A673 (cell line): ENCODE data around the gene NOSTRIN.

Experiments
- EZH2 ChIP-seq: fragments of 200-600 bp; sonication (generic); IDR thresholded peaks from 2 replicates; pipeline ENCODE4 v1.6.1; 2017; ENCODE audit warnings: borderline replicate concordance, low read depth, mild to moderate bottlenecking, mixed read lengths, antibody characterized with exemption, low read length; ENCODE audit not compliant: poor library complexity, severe bottlenecking
- TF ChIP-seq, protein P1 (sequence below): fragments of 300-800, 200-600 bp; sonication (generic); conservative IDR thresholded peaks from 2 replicates; pipeline ENCODE4 v1.5.1; 2017; ENCODE audit warnings: low read depth, mild to moderate bottlenecking, antibody characterized with exemption, low read length, moderate library complexity, mixed read lengths

DNA sequence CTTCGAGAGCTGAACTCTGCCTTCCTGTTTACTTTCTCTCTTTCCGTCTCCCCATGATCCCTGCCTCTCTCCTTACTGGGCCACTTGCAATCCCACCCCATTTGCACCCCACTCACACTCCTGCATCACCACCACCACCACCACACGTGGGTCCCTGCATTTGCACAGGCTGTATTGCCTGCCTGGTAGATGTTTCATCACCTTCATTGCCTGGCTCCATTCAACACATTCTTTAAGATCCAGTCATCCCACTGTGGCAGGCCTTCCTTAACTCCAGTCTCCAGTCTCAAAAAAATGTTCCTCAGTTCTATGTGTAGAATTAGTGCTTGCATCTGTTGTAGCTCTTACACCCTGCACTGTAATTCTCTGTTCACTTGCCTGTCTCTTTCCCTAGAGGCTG lies 13.9 kb downstream of the NOSTRIN start:
- TF ChIP-seq, protein P1, sequence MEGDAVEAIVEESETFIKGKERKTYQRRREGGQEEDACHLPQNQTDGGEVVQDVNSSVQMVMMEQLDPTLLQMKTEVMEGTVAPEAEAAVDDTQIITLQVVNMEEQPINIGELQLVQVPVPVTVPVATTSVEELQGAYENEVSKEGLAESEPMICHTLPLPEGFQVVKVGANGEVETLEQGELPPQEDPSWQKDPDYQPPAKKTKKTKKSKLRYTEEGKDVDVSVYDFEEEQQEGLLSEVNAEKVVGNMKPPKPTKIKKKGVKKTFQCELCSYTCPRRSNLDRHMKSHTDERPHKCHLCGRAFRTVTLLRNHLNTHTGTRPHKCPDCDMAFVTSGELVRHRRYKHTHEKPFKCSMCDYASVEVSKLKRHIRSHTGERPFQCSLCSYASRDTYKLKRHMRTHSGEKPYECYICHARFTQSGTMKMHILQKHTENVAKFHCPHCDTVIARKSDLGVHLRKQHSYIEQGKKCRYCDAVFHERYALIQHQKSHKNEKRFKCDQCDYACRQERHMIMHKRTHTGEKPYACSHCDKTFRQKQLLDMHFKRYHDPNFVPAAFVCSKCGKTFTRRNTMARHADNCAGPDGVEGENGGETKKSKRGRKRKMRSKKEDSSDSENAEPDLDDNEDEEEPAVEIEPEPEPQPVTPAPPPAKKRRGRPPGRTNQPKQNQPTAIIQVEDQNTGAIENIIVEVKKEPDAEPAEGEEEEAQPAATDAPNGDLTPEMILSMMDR: no peak
- TF ChIP-seq EZH2: no peak
